Fibroblast of mammary gland (primary cell): ENCODE measurements around the gene OR10A6.
A peak's percentile ranks its signal among the peaks of the same experiment; 100 is the strongest.

Experiments
- DNase-seq: peaks from one replicate; pipeline ENCODE4 v3.0.0-alpha.2; 2010; ENCODE audit warnings: low read depth
- H3K4me3 ChIP-seq: 2 replicates; pipeline ENCODE4 v1.5.1; 2011; ENCODE audit warnings: low read depth, mild to moderate bottlenecking, low read length, moderate library complexity; ENCODE audit not compliant: control insufficient read depth
- TF ChIP-seq, protein P1 (sequence below): conservative IDR thresholded peaks from 2 replicates; pipeline ENCODE4 v1.5.1; 2011; ENCODE audit warnings: low read depth, low read length, inconsistent platforms; ENCODE audit not compliant: control insufficient read depth, insufficient read depth

The OR10A6 gene

GRCh38 chr11:7898666-7899283 is 32.3 kb downstream of the OR10A6 start:
- DNase-seq: no peak
- H3K4me3 ChIP-seq: no peak overlapping the region
- TF ChIP-seq, protein P1, sequence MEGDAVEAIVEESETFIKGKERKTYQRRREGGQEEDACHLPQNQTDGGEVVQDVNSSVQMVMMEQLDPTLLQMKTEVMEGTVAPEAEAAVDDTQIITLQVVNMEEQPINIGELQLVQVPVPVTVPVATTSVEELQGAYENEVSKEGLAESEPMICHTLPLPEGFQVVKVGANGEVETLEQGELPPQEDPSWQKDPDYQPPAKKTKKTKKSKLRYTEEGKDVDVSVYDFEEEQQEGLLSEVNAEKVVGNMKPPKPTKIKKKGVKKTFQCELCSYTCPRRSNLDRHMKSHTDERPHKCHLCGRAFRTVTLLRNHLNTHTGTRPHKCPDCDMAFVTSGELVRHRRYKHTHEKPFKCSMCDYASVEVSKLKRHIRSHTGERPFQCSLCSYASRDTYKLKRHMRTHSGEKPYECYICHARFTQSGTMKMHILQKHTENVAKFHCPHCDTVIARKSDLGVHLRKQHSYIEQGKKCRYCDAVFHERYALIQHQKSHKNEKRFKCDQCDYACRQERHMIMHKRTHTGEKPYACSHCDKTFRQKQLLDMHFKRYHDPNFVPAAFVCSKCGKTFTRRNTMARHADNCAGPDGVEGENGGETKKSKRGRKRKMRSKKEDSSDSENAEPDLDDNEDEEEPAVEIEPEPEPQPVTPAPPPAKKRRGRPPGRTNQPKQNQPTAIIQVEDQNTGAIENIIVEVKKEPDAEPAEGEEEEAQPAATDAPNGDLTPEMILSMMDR: no peak

DNA sequence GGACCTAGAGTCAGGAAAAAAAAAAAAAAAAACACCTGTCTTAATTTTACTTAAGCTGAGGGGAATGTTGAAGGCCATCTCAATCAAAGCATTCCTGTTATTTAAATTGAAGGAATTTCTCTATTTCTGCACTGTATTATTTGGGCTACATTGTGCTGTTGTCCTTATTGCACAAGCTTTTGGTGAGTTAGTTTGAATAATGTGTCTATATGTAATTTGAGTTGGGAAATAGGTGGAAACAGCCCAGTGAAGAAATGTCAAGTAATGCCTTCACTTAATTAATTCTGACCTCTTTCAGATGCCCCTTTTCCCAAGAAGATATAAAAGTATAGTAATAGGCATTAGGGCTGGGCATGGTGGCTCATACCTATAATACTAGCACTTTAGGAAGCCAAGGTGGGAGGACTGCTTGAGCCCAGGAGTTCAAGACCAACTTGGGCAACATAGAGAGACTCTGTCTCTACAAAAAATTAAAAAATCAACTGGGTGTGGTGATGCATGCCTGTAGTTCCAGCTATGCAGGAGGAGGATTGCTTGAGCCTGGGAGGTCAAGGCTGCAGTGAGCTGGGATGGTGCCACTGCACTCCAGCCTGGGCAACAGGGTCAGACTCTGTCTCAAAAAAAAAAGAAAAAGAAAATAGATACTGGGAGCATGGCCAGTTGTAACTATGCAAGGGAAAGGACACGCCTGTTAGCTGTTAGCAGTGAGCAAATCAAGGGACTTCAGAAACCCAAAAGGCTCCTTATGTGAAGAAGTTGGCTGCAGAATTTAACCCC is 34.9 kb downstream of the OR10A6 start:
- no peak overlapping the region for H3K4me3 ChIP-seq
- no peak for DNase-seq
- TF ChIP-seq, protein P1: no peak

- H3K4me3 ChIP-seq: no peak overlapping the region
- DNase-seq: no peak
- TF ChIP-seq, protein P1: no peak
Observed at GRCh38 chr11:7894251-7894650, 36.8 kb downstream of the OR10A6 start.

- H3K4me3 ChIP-seq: no peak overlapping the region
- no peak for DNase-seq
Observed at GRCh38 chr11:7893796-7894195, 37.3 kb downstream of the OR10A6 start.

GRCh38 chr11:7892840-7893254 is 38.2 kb downstream of the OR10A6 start:
- H3K4me3 ChIP-seq: no peak overlapping the region
- peak; percentile 77 for DNase-seq
- TF ChIP-seq, protein P1: peak; percentile 81

More at GRCh38 chr11:7893796-7894195, 37.3 kb downstream of the OR10A6 start:
- TF ChIP-seq, protein P1: no peak

DNA sequence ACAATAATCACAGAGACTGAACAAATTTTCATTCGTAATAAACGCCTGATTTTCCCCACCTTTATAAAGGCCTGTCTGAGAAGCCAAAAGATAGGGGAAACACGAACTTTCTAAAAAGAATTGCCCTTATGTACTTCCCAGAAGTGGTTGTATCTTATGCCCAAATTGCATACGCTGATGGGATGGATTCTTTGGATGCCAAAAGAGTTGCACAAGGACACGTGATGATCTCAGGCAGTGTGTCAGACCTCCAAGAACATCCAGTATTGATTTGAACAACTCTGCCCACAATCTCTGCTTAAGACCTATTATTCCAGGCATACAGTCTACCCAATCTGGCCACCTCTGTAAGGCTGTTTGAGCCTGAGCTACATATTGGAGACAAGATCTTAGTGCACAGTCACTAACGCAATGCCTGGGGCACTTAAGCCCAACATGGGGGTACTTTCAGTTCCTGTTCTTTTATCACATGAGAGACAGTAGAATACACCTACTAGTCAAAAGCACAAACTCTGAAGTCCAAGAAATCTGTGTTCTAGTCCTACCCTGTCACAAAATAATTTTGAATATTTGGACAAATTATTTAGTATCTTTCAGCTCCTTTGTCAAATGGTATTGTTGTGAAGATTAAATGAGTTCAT is 38.9 kb downstream of the OR10A6 start:
- H3K4me3 ChIP-seq: no peak overlapping the region
- DNase-seq: peak; percentile 85
- TF ChIP-seq, protein P1: no peak
